Urinary bladder (tissue), 4 donors: ENCODE measurements around the gene PAX5. TPM values are rescaled to one million over a fixed set of nuclear protein-coding genes. Genes with fewer than 3 reads are reported as not detected.

ENCODE experiments used
- DNase-seq: peaks from one replicate; pipeline ENCODE4 v3.0.0-alpha.2; 2015; ENCODE audit errors: extremely low spot score
- H3K27ac ChIP-seq: one replicate; pipeline ENCODE4 v1.5.1; 2013; ENCODE audit warnings: low read depth, mild to moderate bottlenecking, moderate library complexity
- H3K36me3 ChIP-seq: one replicate; pipeline ENCODE4 v1.6.1; 2013; ENCODE audit warnings: mild to moderate bottlenecking, moderate library complexity; ENCODE audit not compliant: insufficient read depth
- H3K4me1 ChIP-seq: one replicate; pipeline ENCODE4 v1.6.1; 2013; ENCODE audit warnings: mild to moderate bottlenecking, moderate library complexity; ENCODE audit not compliant: insufficient read depth
- H3K4me3 ChIP-seq: one replicate; pipeline ENCODE4 v1.5.1; 2013; ENCODE audit warnings: low read depth, low read length
- WGBS: extraction: QIAGEN DNeasy Blood & Tissue Kit; methylation state at CpG from one replicate; pipeline ENCODE4 v1.1.7; 2013; 5-methylcytosine and 5-hydroxymethylcytosine counted together
- polyA plus RNA-seq: library from polyadenylated mRNA; stranded (reverse); fragments of 200-250 nt; gene quantifications from one replicate; pipeline ENCODE4 v1.2.3, GENCODE V29; 2013
- total RNA-seq: library from RNA; depleted of rRNA; stranded (reverse); fragments of >200 nt; gene quantifications from one replicate; pipeline ENCODE4 v1.2.3, GENCODE V29; 2014
- donor health status: healthy with polysubstance abuse.
- donor health status: healthy.

The PAX5 gene
- total and polyA plus RNA-seq, 2 donors: 0.03 to 0.26 TPM

DNA sequence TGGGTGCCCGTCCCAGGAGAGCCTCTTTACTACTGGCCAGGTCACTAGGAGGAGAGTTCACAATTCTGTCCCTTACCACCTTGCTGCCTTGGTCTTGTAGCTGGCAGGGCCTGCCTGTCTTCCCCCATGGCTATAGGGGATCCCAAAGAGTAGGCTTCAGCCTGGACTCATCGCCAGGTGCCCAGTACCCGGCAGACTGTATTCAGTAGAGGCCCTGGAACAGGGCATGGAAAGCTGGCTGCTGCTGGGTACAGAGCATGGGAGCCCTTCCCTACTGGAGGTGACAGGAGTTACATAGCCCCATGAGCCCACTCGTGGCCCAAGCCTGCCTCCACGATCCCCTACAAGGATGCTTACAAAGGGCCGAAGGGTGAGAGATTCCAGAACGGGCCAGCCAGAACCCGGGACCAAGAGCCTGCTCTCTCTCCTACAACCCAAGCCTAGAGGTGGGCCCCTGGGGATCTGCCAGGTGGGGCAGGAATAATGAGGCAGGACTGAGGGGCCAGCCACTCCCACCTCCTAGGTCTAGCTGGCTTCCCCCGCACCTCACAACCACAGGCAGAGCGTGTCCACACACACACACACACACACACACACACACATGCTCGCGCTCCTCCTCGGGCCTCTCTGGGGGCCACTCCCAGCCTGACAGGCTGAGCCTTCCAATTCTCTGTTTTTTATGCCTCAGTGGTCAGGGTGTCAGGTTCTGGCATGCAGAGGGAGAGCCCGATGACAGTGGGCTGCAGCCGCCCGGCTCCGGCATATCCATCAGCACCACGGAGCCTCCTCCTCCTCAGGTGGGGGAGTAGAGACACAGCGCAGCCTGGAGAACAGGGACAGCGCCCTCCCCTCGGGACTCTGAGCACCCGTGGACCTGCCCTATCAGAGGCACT is 186.0 kb downstream of the PAX5 start:
- no peak overlapping the region for H3K4me3 ChIP-seq
- DNase-seq: no peak
- no peaks in the 10 kb centered on the region for H3K4me1 ChIP-seq
- H3K36me3 ChIP-seq: no peaks in the 10 kb centered on the region
- 30% methylated on average over 22 of the region's 22 CpGs for WGBS
- H3K27ac ChIP-seq: no peak overlapping the region

DNA sequence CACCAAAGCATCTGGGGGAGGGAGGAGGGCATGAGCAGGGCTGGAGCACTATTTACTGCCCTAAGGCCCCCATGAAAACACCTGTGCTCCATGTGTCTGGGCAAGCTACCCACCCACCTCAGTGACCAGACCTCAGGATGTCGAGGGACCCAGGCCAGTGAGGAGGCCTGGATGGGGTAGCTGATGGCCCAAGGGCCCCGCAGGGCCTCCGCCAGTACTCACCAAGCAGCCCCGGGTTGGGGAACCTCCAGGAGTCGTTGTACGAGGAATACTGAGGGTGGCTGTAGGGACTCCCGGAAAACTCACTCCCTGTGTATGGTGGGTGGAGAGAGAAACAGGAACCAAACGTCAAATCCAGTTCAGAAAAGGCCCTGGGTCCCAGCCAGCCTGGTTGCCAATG is 187.4 kb downstream of the PAX5 start:
- no peaks in the 10 kb centered on the region for H3K36me3 ChIP-seq
- 84% methylated on average over 8 of the region's 8 CpGs for WGBS
- H3K27ac ChIP-seq: no peak overlapping the region
- no peaks in the 10 kb centered on the region for H3K4me1 ChIP-seq
- DNase-seq: no peak
- no peak overlapping the region for H3K4me3 ChIP-seq

DNA sequence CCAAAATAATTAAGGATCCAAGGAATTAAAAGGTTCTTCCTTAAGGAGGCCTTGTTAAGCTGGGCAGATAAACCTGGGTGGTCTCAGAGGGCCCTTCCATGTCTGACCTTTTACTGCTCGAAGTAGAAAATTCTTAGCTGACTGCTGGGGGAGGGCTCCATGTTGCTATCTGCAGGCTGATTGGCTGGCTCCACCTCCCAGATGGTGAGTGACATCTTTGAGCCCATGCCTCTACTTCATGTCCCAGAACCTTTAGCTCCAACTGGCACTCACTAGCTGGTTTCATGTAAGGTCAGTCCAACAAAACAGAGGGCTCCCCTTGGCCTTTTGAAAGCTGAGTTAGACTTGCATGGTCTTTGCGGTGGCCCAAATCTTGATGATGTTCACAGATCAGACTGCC is 188.2 kb downstream of the PAX5 start:
- no peaks in the 10 kb centered on the region for H3K36me3 ChIP-seq
- 79% methylated on average over 2 of the region's 2 CpGs for WGBS
- DNase-seq: no peak
- no peak overlapping the region for H3K4me3 ChIP-seq
- H3K4me1 ChIP-seq: no peaks in the 10 kb centered on the region
- H3K27ac ChIP-seq: no peak overlapping the region

DNA sequence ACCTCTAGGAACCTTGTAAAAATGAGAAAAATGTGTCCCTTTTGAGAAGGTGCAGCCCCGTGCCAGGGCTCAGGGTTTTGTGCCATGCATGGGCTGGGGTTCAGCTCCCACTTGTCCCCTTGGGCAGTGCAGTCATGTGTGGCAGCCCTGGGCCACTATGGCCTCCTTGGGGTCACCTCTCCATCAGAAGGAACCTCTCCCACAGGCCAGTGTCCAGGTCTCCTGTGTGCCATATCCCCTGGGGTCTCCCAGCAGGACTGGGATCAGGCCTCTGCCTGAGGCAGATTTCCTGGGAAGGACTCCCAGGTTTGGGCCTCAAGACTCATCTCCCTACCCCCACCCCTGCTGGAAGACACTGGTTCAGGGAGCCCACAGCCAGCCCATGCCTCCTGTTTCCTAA is 189.1 kb downstream of the PAX5 start:
- Histone ChIP-seq H3K27ac (no peak overlapping the region), H3K36me3 (no peaks in the 10 kb centered on the region), H3K4me1 (no peaks in the 10 kb centered on the region), H3K4me3 (no peak overlapping the region)
- DNase-seq: no peak
- WGBS: 82% methylated on average over 1 of the region's 1 CpG

DNA sequence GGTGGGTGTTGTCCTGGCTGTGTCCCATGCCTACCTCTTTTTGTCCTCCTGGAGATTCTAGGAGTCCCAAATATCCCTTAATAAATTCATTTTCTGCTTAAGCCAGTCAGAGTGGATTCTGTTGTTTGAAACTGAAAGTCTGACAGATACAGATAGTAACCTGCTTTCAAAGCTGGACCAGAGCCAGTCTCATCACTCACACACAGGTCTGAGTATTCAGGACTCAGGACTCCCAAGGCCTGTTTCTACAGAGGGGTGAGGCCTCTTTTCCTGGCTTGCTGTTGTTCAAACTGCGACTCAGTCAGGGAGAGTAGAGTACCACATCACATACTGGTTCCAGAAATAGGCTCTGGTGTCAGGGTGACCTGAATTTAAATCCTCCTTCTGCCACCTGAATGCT is 190.1 kb downstream of the PAX5 start:
- DNase-seq: no peak
- no peaks in the 10 kb centered on the region for H3K4me1 ChIP-seq
- H3K4me3 ChIP-seq: no peak overlapping the region
- H3K36me3 ChIP-seq: no peaks in the 10 kb centered on the region
- 85% methylated on average over 1 of the region's 1 CpG for WGBS
- no peak overlapping the region for H3K27ac ChIP-seq

DNA sequence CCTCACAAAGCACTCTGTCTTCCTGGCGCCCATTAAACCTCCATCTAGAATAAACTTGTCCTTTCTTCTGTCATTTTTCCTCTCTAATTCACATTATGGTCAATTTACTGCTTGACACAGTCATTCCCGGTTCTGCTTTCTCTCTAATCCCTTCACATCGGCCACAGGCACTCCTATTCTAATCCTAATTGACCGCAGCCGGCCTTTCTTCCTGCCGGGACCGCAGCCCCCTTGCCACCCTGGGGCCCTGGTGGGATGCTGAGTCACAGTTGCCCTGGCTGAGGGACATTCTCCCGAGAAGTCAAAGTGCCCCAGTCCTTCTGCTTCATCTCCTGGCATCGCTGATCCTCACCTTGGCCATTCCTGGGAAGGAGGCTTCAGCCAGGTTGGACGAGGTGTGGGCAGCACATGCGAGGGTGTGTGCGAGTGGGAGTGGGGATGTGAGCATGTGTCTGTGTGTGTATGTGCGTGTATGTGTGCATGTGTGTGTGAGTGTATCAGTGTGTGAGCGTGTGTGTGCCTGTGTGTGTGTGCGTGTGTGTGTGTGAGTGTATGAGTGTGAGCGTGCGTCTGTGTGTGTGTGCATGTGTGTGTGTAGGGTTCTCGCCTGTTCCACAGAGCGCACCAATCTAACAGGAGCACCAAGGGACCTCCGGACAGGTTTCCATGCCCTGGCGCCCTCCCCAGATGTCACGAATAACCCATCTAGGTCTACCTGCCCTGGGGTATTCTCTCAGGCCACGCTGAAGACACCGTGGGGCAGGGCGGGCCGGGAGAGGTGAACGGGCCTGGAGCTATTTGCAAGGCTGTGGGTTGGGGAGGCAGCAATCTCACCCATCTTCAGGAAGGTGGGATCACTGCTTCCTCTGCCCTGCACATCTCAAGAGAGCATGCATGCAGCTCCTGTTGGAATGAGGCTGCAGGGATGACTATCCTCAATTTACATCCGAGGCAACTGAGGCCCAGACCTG is 191.2 kb downstream of the PAX5 start:
- H3K27ac ChIP-seq: no peak overlapping the region
- no peak overlapping the region for H3K4me3 ChIP-seq
- H3K4me1 ChIP-seq: no peaks in the 10 kb centered on the region
- DNase-seq: no peak
- no peaks in the 10 kb centered on the region for H3K36me3 ChIP-seq
- 76% methylated on average over 28 of the region's 28 CpGs for WGBS

DNA sequence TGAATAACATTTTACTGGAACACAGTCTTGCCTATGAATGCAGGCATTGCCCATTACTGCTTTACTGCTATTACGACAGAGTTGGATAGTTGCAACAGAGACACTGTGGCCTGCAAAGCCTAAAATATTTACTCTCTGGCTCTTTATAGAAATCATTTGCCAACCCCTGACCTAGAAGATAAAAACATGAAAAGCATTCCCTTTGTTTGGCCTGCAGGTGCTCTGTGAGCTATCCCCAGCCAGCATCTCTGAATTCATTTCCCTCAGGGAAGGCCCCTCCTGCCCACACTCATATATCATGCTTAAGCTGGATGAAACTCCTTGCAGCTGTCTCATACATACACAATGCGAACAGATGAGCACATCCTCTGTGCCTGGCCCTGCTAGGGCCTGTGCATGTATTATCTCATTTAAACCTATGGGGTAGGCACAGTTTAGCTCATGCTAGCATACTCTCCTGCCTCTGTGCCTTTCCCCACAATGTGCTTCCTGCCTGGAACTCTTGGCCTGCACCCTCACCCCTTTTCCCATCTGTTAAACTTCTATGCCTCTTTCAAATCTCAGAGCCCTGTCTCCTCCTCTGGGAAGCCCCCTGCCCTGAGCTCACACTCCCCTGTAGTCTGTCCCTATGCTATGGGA is 193.1 kb downstream of the PAX5 start:
- Histone ChIP-seq H3K36me3 (no peaks in the 10 kb centered on the region), H3K4me1 (no peaks in the 10 kb centered on the region), H3K27ac (no peak overlapping the region), H3K4me3 (no peak overlapping the region)
- WGBS: 54% methylated on average over 2 of the region's 2 CpGs
- no peak for DNase-seq

DNA sequence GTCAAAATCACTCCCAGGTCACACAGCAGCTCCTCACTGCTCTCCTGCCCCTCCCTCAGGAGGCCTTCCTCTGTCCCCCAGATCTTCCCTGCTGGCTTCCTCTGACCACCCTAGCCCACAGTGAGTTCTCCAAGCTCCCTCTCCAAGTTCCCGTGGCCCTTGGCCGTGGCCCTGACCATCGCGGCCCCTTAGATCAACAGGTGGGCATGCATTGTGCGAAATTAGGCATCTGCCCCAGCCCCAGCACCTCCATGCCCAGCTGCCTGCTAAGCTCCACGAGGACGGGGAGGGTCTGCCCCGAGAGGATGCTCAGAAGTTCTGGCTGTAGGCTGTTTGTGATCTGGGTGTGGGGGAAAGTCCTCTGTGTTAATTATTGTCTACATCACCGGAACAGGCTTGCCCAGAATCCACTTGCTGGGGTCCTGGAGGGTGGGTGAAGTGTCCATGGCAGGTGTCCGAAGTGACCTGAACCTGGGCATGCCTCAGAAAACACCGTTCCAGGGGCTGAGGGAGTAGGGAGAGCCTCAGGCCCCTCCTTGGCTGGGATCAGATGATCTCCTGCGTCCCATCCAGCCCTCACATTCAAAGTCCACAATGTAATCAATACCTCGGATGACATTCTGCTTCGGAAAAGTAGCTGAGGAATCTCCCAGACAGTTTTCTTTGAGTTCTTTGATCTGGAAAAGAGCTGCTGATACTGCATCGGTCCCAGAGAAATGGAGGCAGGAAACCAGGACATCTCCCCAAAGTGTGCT is 194.8 kb downstream of the PAX5 start:
- 83% methylated on average over 15 of the region's 15 CpGs for WGBS
- H3K4me1 ChIP-seq: no peaks in the 10 kb centered on the region
- no peak for DNase-seq
- H3K4me3 ChIP-seq: no peak overlapping the region
- H3K36me3 ChIP-seq: no peaks in the 10 kb centered on the region
- no peak overlapping the region for H3K27ac ChIP-seq

DNA sequence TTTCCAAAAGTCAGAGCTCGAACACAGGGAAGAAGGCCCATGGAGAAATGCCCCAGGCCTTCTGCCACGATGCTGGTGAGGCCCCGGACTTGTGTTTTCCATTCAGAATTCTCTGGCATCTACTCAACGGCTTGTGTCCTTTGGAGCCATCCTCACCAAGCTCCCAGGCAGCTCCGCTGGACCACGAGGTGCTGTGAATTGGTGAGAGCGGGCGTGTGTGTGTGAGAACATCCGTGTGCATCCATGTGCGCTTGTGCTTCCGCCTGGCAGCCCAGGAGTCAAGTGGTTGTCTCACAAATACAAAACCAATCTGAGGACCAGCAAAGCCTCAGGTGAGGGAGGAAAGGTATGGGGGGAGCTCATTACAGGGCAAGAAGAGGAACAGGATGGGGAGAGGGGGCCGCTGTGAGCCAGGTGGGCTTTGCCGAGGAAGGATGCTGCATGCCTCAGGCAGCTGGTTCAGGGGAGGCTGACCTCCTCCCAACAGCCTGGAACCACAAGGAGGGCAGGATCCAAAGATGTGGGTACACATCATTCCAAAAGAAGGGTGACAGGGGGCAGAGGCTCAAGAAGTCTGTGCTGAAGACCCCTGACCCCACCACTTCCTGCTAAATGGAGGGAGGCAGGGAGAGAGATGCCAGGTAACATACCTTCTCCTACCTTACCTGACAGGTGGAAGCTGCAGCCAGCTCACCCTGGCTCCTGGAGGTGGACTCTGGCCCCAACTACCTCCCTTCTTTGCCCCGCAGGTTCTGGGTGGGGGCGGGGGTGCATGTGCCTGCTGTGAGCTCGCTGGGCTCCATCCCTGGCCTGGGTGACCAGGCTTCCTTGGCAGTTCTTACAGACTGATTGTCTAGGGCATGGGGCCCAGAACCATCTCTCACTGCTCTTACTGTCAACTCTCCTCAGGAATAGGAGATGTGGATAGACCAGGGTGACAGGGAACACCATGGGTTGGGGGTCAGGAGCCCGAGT is 196.3 kb downstream of the PAX5 start:
- Histone ChIP-seq H3K4me1 (no peaks in the 10 kb centered on the region), H3K4me3 (no peak overlapping the region), H3K27ac (no peak overlapping the region), H3K36me3 (no peaks in the 10 kb centered on the region)
- 83% methylated on average over 17 of the region's 17 CpGs for WGBS
- no peak for DNase-seq

DNA sequence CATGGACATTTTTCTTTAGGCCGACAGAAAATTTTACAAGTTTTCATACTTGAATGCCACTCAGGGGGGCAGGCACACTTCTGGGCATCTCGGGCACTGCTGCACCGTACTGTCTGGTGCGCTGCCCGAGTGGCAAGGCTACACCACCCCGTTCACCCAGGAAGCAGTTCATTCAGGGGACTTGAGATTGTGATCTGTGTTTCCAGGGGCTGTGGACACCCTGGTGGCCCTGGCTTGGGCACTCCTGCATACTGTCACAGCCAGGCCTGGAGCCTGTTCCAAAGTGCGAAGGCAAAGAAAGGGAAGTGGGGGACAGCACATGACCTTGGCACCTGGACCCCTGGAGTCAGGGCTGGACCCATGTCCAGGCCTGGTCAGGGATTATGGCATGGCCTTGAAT is 197.6 kb downstream of the PAX5 start:
- no peaks in the 10 kb centered on the region for H3K4me1 ChIP-seq
- DNase-seq: no peak
- no peak overlapping the region for H3K4me3 ChIP-seq
- no peaks in the 10 kb centered on the region for H3K36me3 ChIP-seq
- 81% methylated on average over 7 of the region's 7 CpGs for WGBS
- H3K27ac ChIP-seq: no peak overlapping the region

DNA sequence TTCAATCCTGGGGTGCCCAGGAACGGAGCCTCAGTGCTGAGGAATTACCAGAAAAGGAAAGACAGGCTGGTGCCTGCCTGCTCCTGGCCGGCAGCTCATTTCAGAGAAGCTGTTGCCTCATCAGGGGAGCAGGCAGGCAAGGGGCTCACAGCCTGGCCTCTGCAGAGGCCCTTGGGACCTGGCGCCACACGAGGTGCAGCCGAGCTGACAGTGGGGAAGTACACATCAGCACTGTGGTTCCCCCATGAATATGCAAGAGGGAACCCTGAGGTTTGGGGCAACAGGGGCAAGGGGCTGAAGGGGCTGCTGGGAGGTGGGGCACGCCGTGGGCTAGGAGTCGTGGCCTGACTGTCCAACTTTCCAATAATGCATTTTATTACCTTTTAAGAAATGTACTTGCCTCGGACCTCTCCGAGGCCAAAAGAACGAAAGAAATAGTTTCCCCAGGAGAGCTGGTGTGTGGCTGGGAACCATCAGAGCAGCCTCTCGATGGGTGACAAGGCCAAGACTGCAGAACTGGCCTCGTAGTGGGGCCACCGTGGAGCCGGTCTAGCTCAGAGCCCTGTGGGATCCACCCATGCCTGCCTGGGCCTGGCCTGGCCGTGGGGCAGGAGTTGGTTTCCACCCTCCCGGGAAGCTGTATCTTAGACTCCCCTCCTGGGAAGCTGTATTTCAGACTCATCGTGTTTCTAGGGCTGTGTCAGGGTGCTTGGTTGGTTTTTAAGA is 198.6 kb downstream of the PAX5 start:
- DNase-seq: no peak
- 66% methylated on average over 18 of the region's 18 CpGs for WGBS
- no peak overlapping the region for H3K4me3 ChIP-seq

DNA sequence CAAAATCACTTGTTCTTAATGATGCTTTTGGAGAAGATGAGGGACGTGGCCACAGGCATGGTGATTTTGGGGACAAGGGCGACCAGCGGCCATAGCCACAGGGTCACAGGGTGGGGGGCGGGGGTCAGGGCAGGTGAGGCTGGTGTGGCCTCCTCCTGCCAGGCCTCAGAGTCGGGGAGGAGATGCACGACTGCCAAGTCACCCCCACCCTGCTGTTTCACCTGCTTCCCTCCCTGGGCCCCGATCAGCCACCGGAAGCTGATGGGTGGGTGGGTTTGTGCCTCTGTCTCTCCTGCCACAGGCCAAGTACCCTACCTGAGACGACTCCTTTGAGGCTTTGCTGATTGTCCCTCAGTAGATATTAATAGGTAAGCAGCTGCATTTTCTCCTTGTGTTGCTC is 199.3 kb downstream of the PAX5 start:
- 73% methylated on average over 9 of the region's 9 CpGs for WGBS
- Histone ChIP-seq H3K36me3 (no peaks in the 10 kb centered on the region), H3K4me3 (no peak overlapping the region), H3K27ac (no peak overlapping the region), H3K4me1 (no peaks in the 10 kb centered on the region)
- DNase-seq: no peak

More for the DNA sequence above, 198.6 kb downstream of the PAX5 start:
- Histone ChIP-seq H3K4me1 (no peaks in the 10 kb centered on the region), H3K36me3 (no peaks in the 10 kb centered on the region), H3K27ac (no peak overlapping the region)
